ENCODE measurements around the gene PIGL. TPM values are rescaled to one million over a fixed set of nuclear protein-coding genes. Genes with fewer than 3 reads are reported as not detected.

The PIGL gene
- total and polyA plus RNA-seq, 2 of the 4 experiments (the other 2 are of a cell fraction) = 17.9 to 29.5 TPM

DNA sequence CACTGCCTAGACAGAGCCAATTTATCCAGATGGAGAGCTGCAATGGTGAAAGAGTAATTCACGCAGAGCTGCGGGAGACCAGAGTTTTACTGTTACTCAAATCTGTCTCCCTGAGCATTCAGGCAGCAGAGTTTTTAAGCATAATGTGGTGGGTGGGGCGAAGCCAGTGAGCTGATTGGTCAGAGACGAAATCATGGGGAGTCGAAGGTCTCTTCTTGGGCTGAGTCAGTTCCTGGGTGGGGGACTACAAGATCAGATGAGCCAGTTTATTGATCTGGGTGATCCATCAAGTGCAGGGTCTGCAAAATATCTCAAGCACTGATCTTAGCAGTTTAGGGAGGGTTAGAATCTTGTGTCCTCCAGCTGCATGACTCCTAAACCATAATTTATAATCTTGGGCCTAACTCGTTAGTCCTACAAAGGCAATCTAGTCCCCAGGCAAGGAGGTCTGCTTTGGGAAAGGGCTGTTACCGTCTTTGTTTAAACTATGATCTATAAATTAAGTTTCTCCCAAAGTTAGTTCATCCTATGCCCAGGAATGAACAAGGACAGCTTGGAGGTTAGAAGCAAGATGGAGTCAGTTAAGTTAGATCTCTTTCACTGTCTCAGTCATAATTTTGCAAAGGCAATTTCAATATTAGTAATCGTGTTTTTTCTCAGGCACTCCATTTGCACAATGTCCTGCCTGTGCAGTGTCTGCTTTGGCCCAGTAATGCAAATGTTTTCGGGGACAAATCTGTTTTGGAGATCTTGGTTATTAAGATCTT lies 27.0 kb downstream of the PIGL start:
- Histone ChIP-seq H3K4ac (ENCODE audit: low read depth, low read length) (no peak overlapping the region), H2AK5ac (ENCODE audit: low read depth, low read length) (peak overlapping the region; percentile 49; the same call in 1 of the 2 replicates), H3K4me2 (ENCODE audit: low read depth, low read length) (no peak overlapping the region), H3K23ac (ENCODE audit: low read depth, low read length) (no peak overlapping the region), H3K79me1 (ENCODE audit: low read depth in 1 of 2, low read length in 2 of 2) (peaks cover 18 to 27% of the 10 kb centered on the region in 2 experiments), H2BK5ac (ENCODE audit: low read depth, low read length, poor library complexity, severe bottlenecking) (no peak overlapping the region), H3K9me3 (ENCODE audit: control insufficient read depth, insufficient read depth, low read length) (no peaks in the 10 kb centered on the region), H3K56ac (ENCODE audit: extremely low read depth, insufficient read depth, low read length) (no peak overlapping the region), H4K5ac (ENCODE audit: low read depth, low read length) (peak overlapping the region; percentile 21; the same call in 1 of the 2 replicates), H3K18ac (ENCODE audit: low read depth, low read length) (no peak overlapping the region), H3K27me3 (ENCODE audit: control insufficient read depth, insufficient read depth, low read length) (no peaks in the 10 kb centered on the region), H2AFZ (replicated peaks; ENCODE audit: low read length, poor library complexity) (no peak overlapping the region), H4K8ac (ENCODE audit: low read depth in 2 of 2, low read length in 2 of 2) (no peak overlapping the region), H3K9me1 (ENCODE audit: insufficient read depth, low read length) (no peaks in the 10 kb centered on the region), H3K4me3 (ENCODE audit: insufficient read depth, low read depth, low read length) (no peak overlapping the region), H2AK9ac (replicated peaks; ENCODE audit: low read depth, low read length, poor library complexity) (peak overlapping the region; percentile 23), H2BK120ac (ENCODE audit: low read depth, low read length) (no peak overlapping the region), H2BK20ac (ENCODE audit: low read depth, low read length) (no peak overlapping the region), H3K27ac (ENCODE audit: insufficient read depth, low read length) (no peak overlapping the region), H3K9ac (ENCODE audit: low read depth, low read length) (no peak overlapping the region), H3K14ac (replicated peaks; ENCODE audit: low read depth, low read length) (no peak overlapping the region), H4K91ac (ENCODE audit: insufficient read depth, low read depth, low read length) (no peak overlapping the region), H3K4me1 (ENCODE audit: control insufficient read depth, insufficient read depth, low read length) (peaks cover 5% of the 10 kb centered on the region; the same call in 1 of the 2 replicates), H4K20me1 (ENCODE audit: insufficient read depth, low read length) (no peaks in the 10 kb centered on the region), H2BK15ac (ENCODE audit: low read depth, low read length) (no peak overlapping the region; the same call in 2 of the 3 replicates), H3K36me3 (ENCODE audit: control insufficient read depth, insufficient read depth, low read length) (no peaks in the 10 kb centered on the region)
- ChIA-PET POLR2A (ENCODE audit: unreplicated experiment) (no interaction called here), CTCF (interaction anchor here (1.1 kb wide), 1 partner anchor 11 kb away, joined by 3 read pairs; no protein-coding TSS in a partner anchor)
- dilution Hi-C loops (cut with HindIII; ENCODE audit: low sequenced_read_pairs, unreplicated experiment) = no loop called here
- intact Hi-C loops (cut with micrococcal nuclease) = no loop called here
- ATAC-seq (ENCODE audit: low read depth) = no peak
- TF ChIP-seq CEBPB (IDR thresholded peaks at IDR 0.05; ENCODE audit: low read depth, low read length) = no peak
- TF ChIP-seq RAD21 (IDR thresholded peaks at IDR 0.05; ENCODE audit: low read length) = no peak
- TF ChIP-seq SMC3 (IDR thresholded peaks at IDR 0.05; ENCODE audit: low read depth, low read length) = no peak
- no peak for TF ChIP-seq MAFK (IDR thresholded peaks at IDR 0.05; ENCODE audit: low read depth, low read length)
- no TSS peak for BruUV-seq (replicated peaks)
- peak; percentile 8 for DNase-seq
- in situ Hi-C loops (cut with MboI; ENCODE audit: low sequenced_read_pairs) = no loop called here
- WGBS, 2 experiments (ENCODE audit: extremely low coverage in 2 of 2, insufficient read length in 1 of 2) = 81% methylated on average over 3 of the region's 9 CpGs; no CpG with 5 or more reads in 1 of the 2 experiments
